Upper lobe of left lung (tissue), 4 donors: ENCODE measurements around the gene RUNX1.

ENCODE experiments used
- CTCF ChIP-seq, 6 experiments: fragments of 450-650 bp in 4 of 6; fragments of 200-600 bp in 2 of 6; sonication (generic) in 2 of 6; IDR thresholded peaks; one replicate each; pipeline ENCODE4 v1.5.1; 2016 to 2019; ENCODE audit warnings: antibody characterized with exemption in 6 of 6
- EP300 ChIP-seq, 4 donors: sonication (generic); formaldehyde crosslinking; IDR thresholded peaks; one replicate each; pipeline ENCODE4 v1.5.1; 2017; ENCODE audit warnings: antibody characterized with exemption in 4 of 4, control low read depth in 2 of 4
- POLR2A ChIP-seq, 4 donors: fragments of 450-650 bp; IDR thresholded peaks; one replicate each; pipeline ENCODE4 v1.5.1; 2016 to 2017; ENCODE audit warnings: antibody characterized with exemption in 4 of 4, mild to moderate bottlenecking in 2 of 4

- TF ChIP-seq POLR2A (IDR thresholded peaks at IDR 0.05) (no peak), CTCF (IDR thresholded peaks at IDR 0.05) (no peak), EP300 (IDR thresholded peaks at IDR 0.05) (no peak)
Observed at GRCh38 chr21:34822942-34823341, 226.2 kb downstream of the RUNX1 start.
